CD4-positive, alpha-beta T cell treated with Interleukin-6 for 4 hours (primary cell): Measurements from ENCODE around the gene SV2C.
A peak's percentile ranks its signal among the peaks of the same experiment; 100 is the strongest.
"Not testable (repeated sequence)": the region's sequence is repeated elsewhere in the genome, so short reads cannot be mapped to it uniquely, and the experiment has no call there.

Experiments used
- DNase-seq: peaks from one replicate; pipeline ENCODE4 v3.0.0-alpha.2; 2020; ENCODE audit warnings: mixed read lengths

The SV2C gene

GRCh38 chr5:76257225-76257833, 174.1 kb downstream of the SV2C start:
- no peak for DNase-seq

DNA sequence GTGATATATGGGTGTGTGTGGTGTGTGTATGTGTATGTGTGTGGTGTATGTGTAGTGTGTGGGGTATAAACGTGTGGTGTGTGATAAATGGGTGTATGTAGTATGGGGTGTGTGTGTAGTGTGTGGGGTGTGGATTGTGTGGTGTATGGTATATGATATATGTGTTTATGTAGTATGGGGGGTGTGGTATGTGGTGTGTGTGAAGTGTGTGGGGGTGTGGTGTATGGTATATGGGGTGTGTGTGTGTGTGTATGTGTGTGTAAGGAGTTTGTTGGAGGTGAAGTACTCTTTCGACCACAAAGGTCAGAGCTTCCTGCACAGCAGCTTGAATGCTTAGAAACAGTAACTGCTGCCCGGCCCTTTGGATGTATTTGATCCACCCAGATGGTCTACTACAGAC, 174.7 kb downstream of the SV2C start:
- no peak for DNase-seq

- no peak for DNase-seq
These were observed 181.5 kb downstream of the SV2C start for GRCh38 chr5:76264681-76265080.

DNA sequence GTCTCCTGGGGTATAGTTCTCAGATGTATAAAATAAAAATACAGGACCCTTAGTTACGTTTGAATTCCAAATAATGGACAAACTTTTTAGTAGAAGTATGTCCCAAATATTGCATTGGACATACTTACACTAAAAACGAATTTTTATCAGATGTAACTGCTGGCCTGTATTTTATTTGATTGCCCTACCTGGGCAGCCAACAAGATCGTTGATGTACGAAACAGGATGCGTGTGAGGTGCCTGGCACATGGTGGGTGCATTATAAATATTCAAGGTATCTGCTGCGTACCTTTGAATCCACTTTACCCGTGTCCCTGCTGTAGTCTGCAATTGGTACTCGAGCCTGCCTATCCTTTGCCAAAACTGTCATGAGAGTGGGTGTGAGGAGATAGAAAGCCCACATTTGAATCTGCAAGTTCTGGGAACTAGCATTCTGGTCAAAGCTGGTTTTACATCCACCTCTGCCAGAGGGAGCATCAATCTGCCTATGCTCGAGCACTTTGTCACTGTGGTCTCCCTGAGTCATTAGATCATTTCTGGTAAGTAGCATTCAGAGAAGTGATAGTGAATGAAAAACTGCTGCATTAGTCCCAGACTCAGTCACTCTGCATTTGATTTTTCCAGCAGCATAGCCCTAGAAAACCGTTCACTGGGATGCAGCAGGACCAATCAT, 186.2 kb downstream of the SV2C start:
- DNase-seq, result no peak

GRCh38 chr5:76269932-76270610, 186.9 kb downstream of the SV2C start:
- no peak for DNase-seq

- no peak for DNase-seq
These were observed 188.7 kb downstream of the SV2C start for GRCh38 chr5:76271836-76272235.

- DNase-seq, result no peak
These were observed 190.2 kb downstream of the SV2C start for GRCh38 chr5:76273206-76273885.

DNA sequence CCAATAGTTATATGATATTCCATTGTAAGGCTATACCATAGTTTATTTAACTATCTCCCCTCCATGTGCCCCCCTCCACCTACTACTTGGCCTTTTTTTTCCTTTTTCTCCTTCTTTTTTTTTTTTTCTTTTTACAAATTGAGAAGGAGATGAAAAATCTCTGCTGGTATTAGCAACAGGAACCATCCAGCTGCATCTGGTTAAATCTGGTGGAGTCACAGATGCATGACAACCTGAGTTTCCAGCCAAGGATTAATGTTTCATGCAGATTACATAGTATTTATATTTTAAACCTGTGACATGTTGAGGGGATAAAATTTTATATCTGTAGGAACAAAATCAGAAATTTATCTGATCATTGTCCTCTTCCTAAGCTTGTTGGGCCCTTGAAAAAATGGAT, 191.4 kb downstream of the SV2C start:
- no peak for DNase-seq

DNA sequence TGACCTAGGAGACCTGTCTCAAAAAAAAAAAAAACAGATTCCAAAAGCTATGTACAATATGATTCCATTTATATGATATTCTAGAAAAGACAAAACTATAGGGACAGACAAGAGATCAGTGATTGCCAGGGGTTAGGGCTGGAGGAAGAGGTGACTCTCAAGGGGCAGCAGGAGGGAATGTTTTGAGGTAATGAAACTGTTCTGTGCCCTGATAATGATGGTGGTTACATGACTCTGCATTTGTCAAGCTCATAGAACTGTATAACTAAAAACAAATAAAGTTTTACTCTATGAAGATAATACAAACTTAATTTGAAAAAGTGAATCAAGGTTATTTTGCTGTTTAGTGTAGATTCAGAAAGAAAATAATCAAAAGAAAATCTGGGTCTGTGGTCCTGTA, 194.6 kb downstream of the SV2C start:
- no peak for DNase-seq

- DNase-seq, result no peak
These were observed 195.1 kb downstream of the SV2C start for GRCh38 chr5:76278261-76278789.

- DNase-seq, result no peak
These were observed 197.3 kb downstream of the SV2C start for GRCh38 chr5:76280494-76280893.

DNA sequence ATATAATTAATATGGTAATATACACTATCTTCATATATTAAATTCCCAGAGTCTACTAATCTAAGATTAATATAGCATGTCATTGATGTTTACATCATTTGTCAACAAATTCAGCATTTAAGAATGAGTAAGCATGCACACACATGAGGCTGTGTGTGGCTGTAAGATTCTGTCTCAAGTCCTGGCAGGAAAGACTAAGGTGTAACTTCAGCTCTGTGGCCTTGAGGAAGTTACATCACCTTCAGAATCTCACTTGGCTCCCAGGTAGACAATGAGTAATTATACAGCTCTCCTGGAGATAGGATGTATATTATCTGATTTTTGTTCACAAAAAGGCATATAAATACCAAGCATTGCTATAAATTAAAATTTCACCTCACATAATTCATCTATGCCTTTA, 200.5 kb downstream of the SV2C start:
- DNase-seq, result no peak

DNA sequence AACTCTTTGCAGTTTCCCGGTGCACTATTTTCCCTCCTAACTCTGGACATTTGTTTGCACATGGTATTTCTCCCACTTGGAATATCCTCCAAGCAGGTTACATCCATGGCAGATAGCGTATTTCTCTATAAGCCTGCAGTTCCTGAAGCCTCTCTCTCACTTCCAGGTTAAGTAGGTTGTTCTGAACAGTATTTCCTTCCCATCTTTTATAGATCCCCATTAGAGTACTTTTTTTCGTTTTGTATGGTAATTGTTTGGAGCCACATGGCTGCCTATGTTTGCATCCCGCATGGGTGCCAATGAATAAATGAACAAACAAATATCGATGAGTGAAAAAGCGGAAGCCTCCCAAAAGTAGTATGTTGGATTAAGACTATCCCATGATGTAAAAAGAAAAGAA, 206.5 kb downstream of the SV2C start:
- no peak for DNase-seq

- no peak for DNase-seq
These were observed 207.2 kb downstream of the SV2C start for GRCh38 chr5:76290321-76290757.

- DNase-seq, result no peak
These were observed 208.3 kb downstream of the SV2C start for GRCh38 chr5:76291305-76292077.

GRCh38 chr5:76292620-76293322, 209.6 kb downstream of the SV2C start:
- no peak for DNase-seq

GRCh38 chr5:76294573-76294972, 211.4 kb downstream of the SV2C start:
- DNase-seq, result no peak

- no peak for DNase-seq
These were observed 215.7 kb downstream of the SV2C start for GRCh38 chr5:76298852-76299251.

DNA sequence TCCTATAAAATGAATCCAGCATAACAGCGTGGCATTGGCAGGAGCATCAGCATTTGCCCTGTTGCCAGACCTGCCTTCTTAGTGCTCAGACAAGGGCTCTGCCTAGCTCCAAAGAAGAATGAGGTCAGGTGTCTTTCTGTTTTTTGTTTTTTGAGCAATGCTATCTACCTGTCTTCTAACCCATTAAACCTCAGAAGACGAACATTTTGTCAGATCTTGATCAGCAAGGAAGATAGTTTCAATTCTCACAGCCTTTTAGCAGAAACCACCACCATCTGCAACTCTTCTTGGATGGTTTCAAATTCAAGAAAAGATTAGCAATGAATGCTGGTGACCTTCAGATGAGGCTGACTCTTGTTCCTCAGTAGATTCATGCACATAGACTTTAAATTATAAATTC, 216.4 kb downstream of the SV2C start:
- no peak for DNase-seq

- not testable (repeated sequence) for DNase-seq
These were observed 218.7 kb downstream of the SV2C start for GRCh38 chr5:76301932-76302331.

- DNase-seq, result not testable (repeated sequence)
These were observed 219.5 kb downstream of the SV2C start for GRCh38 chr5:76302661-76303060.

GRCh38 chr5:76303921-76304320, 220.7 kb downstream of the SV2C start:
- peak; percentile 52 for DNase-seq
